ENCODE measurements around the gene LRCH1. TPM values are rescaled to one million over a fixed set of nuclear protein-coding genes. Genes with fewer than 3 reads are reported as not detected.
A peak's percentile ranks its signal among the peaks of the same experiment; 100 is the strongest.

LRCH1 gene
- total and polyA plus RNA-seq, 10 of the 15 experiments (the other 5 are each of a cell fraction or from before 2014, with no cell fraction given) = 5.3 to 48.9 (median 14.4) TPM

DNA sequence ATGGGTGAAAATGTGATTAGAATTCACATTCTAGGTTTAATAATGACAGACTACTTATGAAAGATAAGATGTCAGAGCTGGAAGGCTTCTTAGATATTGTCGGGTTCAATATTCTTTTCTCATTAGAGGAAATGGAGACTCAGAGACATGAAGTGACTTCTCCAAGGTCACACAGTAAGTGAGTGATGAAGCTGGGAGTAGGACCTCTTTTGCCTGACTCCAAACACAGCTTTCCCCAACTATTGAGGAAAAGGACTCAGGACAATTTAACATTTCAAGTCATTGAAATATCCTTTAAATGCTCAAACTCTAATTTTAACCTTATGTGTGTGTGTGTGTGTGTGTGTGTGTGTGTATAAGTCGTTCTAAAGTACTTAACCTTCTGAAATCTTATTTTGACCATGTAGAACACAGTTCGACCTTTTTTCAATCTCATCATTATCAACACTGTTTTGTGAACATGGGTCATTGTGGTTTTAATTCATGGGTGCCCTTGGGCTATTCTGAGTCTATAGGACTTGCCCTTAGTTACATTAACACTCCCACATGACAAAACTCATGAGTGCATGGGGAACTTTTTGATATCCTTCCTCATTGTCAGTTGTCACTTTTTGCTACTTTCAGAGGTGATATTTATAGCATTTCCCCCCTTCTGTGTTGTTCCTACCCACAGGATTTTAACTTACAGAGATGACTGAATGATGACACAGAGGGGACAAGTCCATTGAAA, 53.0 kb downstream of the LRCH1 start (continued):
- TF ChIP-seq ZNF687 (IDR thresholded peaks at IDR 0.05) = peak; percentile 40; the same call in 1 of the 2 replicates
- TF ChIP-seq ETV6 (conservative IDR thresholded peaks at IDR 0.05 in 1 of 2, IDR thresholded peaks at IDR 0.05 in 1 of 2; ENCODE audit: borderline replicate concordance in 1 of 2, low read depth in 1 of 2) = peak in 1 of 2 experiments; percentile 55; a peak in 1 of 4 replicates
- TF ChIP-seq CREM (IDR thresholded peaks at IDR 0.05; ENCODE audit: low read depth) = peak; percentile 69; the same call in 1 of the 2 replicates

DNA sequence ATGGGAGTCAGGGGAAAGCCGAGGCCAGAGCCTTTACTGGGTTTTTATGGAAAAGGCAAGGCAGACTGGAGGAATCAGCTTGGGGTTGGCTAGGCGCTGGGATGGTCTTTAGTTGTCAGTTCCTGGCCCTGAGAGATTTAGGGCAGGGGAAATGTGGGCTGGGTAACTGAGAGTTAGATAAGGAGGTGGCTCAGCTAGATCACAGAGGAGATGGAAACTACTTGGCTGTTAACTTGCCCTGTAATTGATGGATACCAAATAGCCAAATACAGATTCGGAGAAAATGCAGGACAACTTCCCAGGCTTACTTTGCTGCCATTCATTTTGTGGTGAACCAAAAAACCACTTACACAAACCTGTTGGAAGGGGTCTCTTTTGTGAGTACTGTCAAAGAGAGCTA, 54.0 kb downstream of the LRCH1 start:
- Histone ChIP-seq H3K4me2 (ENCODE audit: control insufficient read depth, insufficient read depth) (peak overlapping the region; percentile 39), H3K4me1 (ENCODE audit: control insufficient read depth, insufficient read depth, low read length) (peaks cover 42% of the 10 kb centered on the region)
- CTCF ChIA-PET = interaction anchor here (0.8 to 3.2 kb wide), 9 partner anchors 9 to 114 kb away, joined by 3 to 12 read pairs (median 3); no protein-coding TSS in a partner anchor
- TF ChIP-seq RUNX3 (IDR thresholded peaks at IDR 0.05; ENCODE audit: low read length) = no peak
- 0 out of 2 replicates have a peak, but pooled peaks have one; percentile 44 for TF ChIP-seq WRNIP1 (IDR thresholded peaks at IDR 0.05; ENCODE audit: borderline replicate concordance, low read depth, low read length)
- TF ChIP-seq, protein P1, sequence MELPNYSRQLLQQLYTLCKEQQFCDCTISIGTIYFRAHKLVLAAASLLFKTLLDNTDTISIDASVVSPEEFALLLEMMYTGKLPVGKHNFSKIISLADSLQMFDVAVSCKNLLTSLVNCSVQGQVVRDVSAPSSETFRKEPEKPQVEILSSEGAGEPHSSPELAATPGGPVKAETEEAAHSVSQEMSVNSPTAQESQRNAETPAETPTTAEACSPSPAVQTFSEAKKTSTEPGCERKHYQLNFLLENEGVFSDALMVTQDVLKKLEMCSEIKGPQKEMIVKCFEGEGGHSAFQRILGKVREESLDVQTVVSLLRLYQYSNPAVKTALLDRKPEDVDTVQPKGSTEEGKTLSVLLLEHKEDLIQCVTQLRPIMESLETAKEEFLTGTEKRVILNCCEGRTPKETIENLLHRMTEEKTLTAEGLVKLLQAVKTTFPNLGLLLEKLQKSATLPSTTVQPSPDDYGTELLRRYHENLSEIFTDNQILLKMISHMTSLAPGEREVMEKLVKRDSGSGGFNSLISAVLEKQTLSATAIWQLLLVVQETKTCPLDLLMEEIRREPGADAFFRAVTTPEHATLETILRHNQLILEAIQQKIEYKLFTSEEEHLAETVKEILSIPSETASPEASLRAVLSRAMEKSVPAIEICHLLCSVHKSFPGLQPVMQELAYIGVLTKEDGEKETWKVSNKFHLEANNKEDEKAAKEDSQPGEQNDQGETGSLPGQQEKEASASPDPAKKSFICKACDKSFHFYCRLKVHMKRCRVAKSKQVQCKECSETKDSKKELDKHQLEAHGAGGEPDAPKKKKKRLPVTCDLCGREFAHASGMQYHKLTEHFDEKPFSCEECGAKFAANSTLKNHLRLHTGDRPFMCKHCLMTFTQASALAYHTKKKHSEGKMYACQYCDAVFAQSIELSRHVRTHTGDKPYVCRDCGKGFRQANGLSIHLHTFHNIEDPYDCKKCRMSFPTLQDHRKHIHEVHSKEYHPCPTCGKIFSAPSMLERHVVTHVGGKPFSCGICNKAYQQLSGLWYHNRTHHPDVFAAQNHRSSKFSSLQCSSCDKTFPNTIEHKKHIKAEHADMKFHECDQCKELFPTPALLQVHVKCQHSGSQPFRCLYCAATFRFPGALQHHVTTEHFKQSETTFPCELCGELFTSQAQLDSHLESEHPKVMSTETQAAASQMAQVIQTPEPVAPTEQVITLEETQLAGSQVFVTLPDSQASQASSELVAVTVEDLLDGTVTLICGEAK (IDR thresholded peaks at IDR 0.05; ENCODE audit: borderline replicate concordance) = no peak
- no peak for TF ChIP-seq HDAC2 (IDR thresholded peaks at IDR 0.05)
- TF ChIP-seq, protein P2, sequence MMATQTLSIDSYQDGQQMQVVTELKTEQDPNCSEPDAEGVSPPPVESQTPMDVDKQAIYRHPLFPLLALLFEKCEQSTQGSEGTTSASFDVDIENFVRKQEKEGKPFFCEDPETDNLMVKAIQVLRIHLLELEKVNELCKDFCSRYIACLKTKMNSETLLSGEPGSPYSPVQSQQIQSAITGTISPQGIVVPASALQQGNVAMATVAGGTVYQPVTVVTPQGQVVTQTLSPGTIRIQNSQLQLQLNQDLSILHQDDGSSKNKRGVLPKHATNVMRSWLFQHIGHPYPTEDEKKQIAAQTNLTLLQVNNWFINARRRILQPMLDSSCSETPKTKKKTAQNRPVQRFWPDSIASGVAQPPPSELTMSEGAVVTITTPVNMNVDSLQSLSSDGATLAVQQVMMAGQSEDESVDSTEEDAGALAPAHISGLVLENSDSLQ (IDR thresholded peaks at IDR 0.05) = no peak
- TF ChIP-seq CBX5 (IDR thresholded peaks at IDR 0.05; ENCODE audit: low read depth) = no peak
- 0 out of 2 replicates have a peak, but pooled peaks have one; percentile 13 for TF ChIP-seq SMARCA5 (IDR thresholded peaks at IDR 0.05)
- TF ChIP-seq MXI1 (IDR thresholded peaks at IDR 0.05; ENCODE audit: low read depth, low read length) = no peak

More for the DNA sequence above, 54.0 kb downstream of the LRCH1 start:
- DNase-seq (ENCODE audit: low read depth, low spot score) (no peak), FAIRE-seq (no peak), ATAC-seq (peak; percentile 39)
- Histone ChIP-seq H3K36me3 (ENCODE audit: control insufficient read depth in 2 of 2, insufficient read depth in 2 of 2, low read length in 1 of 2) (no peaks in the 10 kb centered on the region; a peak in 1 of 4 replicates), H3K27me3 (replicated peaks in 1 of 2; ENCODE audit: control insufficient read depth in 2 of 2, insufficient read depth in 2 of 2, low read length in 1 of 2) (no peaks in the 10 kb centered on the region), H3K4me3 (peak overlapping the region; percentile 6; the same call in 1 of the 2 replicates), H3K9me3 (replicated peaks; ENCODE audit: control insufficient read depth, insufficient read depth, low read length) (no peaks in the 10 kb centered on the region), H4K20me1 (ENCODE audit: control insufficient read depth, insufficient read depth) (no peaks in the 10 kb centered on the region), H3K79me2 (ENCODE audit: control insufficient read depth, insufficient read depth, low read length) (peaks cover 99% of the 10 kb centered on the region), H2AFZ (ENCODE audit: control insufficient read depth, low read depth, low read length) (no peak overlapping the region), H3K27ac (ENCODE audit: control insufficient read depth, insufficient read depth) (peak overlapping the region; percentile 85), H3K9ac (ENCODE audit: control insufficient read depth, insufficient read depth, low read length) (peak overlapping the region; percentile 1; the same call in 1 of the 2 replicates)
- intact Hi-C loops (cut with micrococcal nuclease; ENCODE audit: unreplicated experiment) (loop anchor here (1.0 to 5.0 kb wide), 2 partner anchors 32 to 60 kb away; no protein-coding TSS in a partner anchor), in situ Hi-C loops (cut with MboI) (no loop called here)
- ChIA-PET SMC1A (ENCODE audit: uncharacterized antibody, unreplicated experiment) (interaction anchor here (0.7 to 16.4 kb wide), 12 partner anchors 15 to 586 kb away, joined by 3 to 367 read pairs (median 4); no protein-coding TSS in a partner anchor), RAD21 (ENCODE audit: unreplicated experiment) (interaction anchor here (0.7 to 3.9 kb wide), 9 partner anchors 9 to 55 kb away, joined by 3 to 22 read pairs (median 4); no protein-coding TSS in a partner anchor), POLR2A (interaction anchor here (1.3 to 3.2 kb wide), 7 partner anchors 9 to 55 kb away, joined by 5 to 12 read pairs (median 6); no protein-coding TSS in a partner anchor)
- WGBS (ENCODE audit: insufficient coverage, insufficient replicate concordance, low lambda C conversion rate, missing lambda C conversion rate) = 42% methylated on average over 3 of the region's 3 CpGs
- no TSS peak for BruUV-seq (replicated peaks)

Data from GM12878 (cell line).